Astrocyte (in vitro differentiated cells and primary cell): ENCODE measurements around the gene SLC18B1.

ENCODE experiments used
- CTCF ChIP-seq: IDR thresholded peaks from 2 replicates; pipeline ENCODE4 v1.5.1; 2011; ENCODE audit warnings: low read depth, mild to moderate bottlenecking, inconsistent platforms, low read length, moderate library complexity; ENCODE audit not compliant: insufficient read depth
- EZH2 ChIP-seq: IDR thresholded peaks from 2 replicates; pipeline ENCODE4 v1.6.1; 2012; ENCODE audit warnings: mild to moderate bottlenecking, low read length, inconsistent platforms; ENCODE audit not compliant: insufficient read depth

DNA sequence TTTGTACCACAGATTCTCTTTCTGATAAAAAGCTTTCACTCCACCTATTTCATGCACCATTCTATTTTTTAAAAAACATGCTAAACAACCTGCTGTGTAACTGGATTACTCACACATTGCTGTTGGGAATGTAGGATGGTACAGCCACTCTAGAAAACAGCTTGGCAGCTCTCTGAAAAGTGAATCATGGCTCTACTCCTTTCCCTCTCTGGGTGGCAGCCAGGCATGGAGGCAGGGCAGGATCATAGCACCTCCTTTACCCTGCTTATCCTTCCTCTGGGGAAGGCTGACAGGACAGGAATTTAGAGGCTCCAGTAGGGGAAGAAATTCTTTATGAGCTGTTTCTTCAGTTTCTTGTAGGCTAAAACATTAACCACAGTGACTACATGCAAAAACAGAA is 34.1 kb downstream of the SLC18B1 start:
- TF ChIP-seq CTCF: no peak
- TF ChIP-seq EZH2: no peak
